ENCODE results near the gene LMO1. TPM values are rescaled to one million over a fixed set of nuclear protein-coding genes. Genes with fewer than 3 reads are reported as not detected.

LMO1 gene
- total and polyA plus RNA-seq, 10 of the 15 experiments (the other 5 are each of a cell fraction or from before 2014, with no cell fraction given) = not detected

DNA sequence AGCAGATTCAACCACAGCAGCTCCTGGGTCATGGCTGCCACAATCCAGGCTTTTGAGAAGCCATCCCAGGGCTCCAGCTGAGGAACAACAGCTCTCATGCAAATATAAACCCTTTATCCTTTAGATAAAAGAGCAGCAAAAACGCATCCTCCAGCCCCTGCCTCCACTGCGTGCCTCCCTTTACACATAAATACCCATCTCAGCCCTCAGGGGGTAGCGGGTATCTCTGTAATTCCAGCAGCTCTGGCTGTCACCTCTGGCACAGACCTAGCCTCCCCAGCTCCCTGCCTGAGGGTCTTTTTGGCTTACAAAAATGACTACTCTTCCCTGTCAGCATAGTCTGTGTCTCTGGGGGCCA, 21.6 kb downstream of the LMO1 start (continued):
- TF ChIP-seq, protein P1, sequence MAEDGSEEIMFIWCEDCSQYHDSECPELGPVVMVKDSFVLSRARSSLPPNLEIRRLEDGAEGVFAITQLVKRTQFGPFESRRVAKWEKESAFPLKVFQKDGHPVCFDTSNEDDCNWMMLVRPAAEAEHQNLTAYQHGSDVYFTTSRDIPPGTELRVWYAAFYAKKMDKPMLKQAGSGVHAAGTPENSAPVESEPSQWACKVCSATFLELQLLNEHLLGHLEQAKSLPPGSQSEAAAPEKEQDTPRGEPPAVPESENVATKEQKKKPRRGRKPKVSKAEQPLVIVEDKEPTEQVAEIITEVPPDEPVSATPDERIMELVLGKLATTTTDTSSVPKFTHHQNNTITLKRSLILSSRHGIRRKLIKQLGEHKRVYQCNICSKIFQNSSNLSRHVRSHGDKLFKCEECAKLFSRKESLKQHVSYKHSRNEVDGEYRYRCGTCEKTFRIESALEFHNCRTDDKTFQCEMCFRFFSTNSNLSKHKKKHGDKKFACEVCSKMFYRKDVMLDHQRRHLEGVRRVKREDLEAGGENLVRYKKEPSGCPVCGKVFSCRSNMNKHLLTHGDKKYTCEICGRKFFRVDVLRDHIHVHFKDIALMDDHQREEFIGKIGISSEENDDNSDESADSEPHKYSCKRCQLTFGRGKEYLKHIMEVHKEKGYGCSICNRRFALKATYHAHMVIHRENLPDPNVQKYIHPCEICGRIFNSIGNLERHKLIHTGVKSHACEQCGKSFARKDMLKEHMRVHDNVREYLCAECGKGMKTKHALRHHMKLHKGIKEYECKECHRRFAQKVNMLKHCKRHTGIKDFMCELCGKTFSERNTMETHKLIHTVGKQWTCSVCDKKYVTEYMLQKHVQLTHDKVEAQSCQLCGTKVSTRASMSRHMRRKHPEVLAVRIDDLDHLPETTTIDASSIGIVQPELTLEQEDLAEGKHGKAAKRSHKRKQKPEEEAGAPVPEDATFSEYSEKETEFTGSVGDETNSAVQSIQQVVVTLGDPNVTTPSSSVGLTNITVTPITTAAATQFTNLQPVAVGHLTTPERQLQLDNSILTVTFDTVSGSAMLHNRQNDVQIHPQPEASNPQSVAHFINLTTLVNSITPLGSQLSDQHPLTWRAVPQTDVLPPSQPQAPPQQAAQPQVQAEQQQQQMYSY (CRISPR knock-in tag; IDR thresholded peaks at IDR 0.05) = no peak
- TF ChIP-seq MAX (IDR thresholded peaks at IDR 0.05; ENCODE audit: low read depth, low read length) (no peak), E4F1 (IDR thresholded peaks at IDR 0.05; ENCODE audit: borderline replicate concordance, partially characterized antibody) (no peak)
- TF ChIP-seq, protein P2, sequence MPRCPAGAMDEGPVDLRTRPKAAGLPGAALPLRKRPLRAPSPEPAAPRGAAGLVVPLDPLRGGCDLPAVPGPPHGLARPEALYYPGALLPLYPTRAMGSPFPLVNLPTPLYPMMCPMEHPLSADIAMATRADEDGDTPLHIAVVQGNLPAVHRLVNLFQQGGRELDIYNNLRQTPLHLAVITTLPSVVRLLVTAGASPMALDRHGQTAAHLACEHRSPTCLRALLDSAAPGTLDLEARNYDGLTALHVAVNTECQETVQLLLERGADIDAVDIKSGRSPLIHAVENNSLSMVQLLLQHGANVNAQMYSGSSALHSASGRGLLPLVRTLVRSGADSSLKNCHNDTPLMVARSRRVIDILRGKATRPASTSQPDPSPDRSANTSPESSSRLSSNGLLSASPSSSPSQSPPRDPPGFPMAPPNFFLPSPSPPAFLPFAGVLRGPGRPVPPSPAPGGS (IDR thresholded peaks at IDR 0.05; ENCODE audit: borderline replicate concordance, insufficient read depth, low read depth, low read length, poor library complexity, severe bottlenecking) = no peak

All from GM12878 (cell line).